ENCODE results near the gene DCC. TPM values are rescaled to one million over a fixed set of nuclear protein-coding genes. Genes with fewer than 3 reads are reported as not detected.

Gene DCC
- total and polyA plus RNA-seq, 9 of the 15 experiments (the other 6 are each of a cell fraction or from before 2014, with no cell fraction given): not detected

- no peak overlapping the region for H3K4me2 ChIP-seq (ENCODE audit: insufficient read depth, low read length)
- TF ChIP-seq RBFOX2 (IDR thresholded peaks at IDR 0.05; ENCODE audit: low read depth, low read length): no peak
- TF ChIP-seq KDM2B (CRISPR knock-in tag; IDR thresholded peaks at IDR 0.05): no peak
- TF ChIP-seq MYC (IDR thresholded peaks at IDR 0.05; ENCODE audit: low read depth, low read length): no peak
- no peak for TF ChIP-seq MYC (CRISPR knock-in tag; IDR thresholded peaks at IDR 0.05; ENCODE audit: borderline replicate concordance, low read depth)
- TF ChIP-seq, protein P1, sequence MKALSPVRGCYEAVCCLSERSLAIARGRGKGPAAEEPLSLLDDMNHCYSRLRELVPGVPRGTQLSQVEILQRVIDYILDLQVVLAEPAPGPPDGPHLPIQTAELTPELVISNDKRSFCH (CRISPR knock-in tag; IDR thresholded peaks at IDR 0.05): no peak
- TF ChIP-seq, protein P1 (tag; IDR thresholded peaks at IDR 0.05): no peak
- TF ChIP-seq MED1 (CRISPR knock-in tag; IDR thresholded peaks at IDR 0.05; ENCODE audit: borderline replicate concordance): no peak
- TF ChIP-seq CBFB (CRISPR knock-in tag; IDR thresholded peaks at IDR 0.05): no peak
- TF ChIP-seq, protein P2, sequence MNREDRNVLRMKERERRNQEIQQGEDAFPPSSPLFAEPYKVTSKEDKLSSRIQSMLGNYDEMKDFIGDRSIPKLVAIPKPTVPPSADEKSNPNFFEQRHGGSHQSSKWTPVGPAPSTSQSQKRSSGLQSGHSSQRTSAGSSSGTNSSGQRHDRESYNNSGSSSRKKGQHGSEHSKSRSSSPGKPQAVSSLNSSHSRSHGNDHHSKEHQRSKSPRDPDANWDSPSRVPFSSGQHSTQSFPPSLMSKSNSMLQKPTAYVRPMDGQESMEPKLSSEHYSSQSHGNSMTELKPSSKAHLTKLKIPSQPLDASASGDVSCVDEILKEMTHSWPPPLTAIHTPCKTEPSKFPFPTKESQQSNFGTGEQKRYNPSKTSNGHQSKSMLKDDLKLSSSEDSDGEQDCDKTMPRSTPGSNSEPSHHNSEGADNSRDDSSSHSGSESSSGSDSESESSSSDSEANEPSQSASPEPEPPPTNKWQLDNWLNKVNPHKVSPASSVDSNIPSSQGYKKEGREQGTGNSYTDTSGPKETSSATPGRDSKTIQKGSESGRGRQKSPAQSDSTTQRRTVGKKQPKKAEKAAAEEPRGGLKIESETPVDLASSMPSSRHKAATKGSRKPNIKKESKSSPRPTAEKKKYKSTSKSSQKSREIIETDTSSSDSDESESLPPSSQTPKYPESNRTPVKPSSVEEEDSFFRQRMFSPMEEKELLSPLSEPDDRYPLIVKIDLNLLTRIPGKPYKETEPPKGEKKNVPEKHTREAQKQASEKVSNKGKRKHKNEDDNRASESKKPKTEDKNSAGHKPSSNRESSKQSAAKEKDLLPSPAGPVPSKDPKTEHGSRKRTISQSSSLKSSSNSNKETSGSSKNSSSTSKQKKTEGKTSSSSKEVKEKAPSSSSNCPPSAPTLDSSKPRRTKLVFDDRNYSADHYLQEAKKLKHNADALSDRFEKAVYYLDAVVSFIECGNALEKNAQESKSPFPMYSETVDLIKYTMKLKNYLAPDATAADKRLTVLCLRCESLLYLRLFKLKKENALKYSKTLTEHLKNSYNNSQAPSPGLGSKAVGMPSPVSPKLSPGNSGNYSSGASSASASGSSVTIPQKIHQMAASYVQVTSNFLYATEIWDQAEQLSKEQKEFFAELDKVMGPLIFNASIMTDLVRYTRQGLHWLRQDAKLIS (CRISPR knock-in tag; IDR thresholded peaks at IDR 0.05): no peak
- TF ChIP-seq BHLHE40 (IDR thresholded peaks at IDR 0.05; ENCODE audit: low read length): no peak
- TF ChIP-seq CEBPB (tag; IDR thresholded peaks at IDR 0.05): no peak
- no peak for ATAC-seq
- WGBS (ENCODE audit: insufficient coverage, low coverage, missing lambda C conversion rate): 0% methylated on average over 4 of the region's 5 CpGs
- no peak for DNase-seq (ENCODE audit: extremely low read depth in 1 of 4, low spot score in 3 of 4)
- intact Hi-C loops (cut with micrococcal nuclease): no loop called here
- H3K79me2 ChIP-seq (ENCODE audit: control insufficient read depth, insufficient read depth, low read length): no peaks in the 10 kb centered on the region
- no peaks in the 10 kb centered on the region for H3K36me3 ChIP-seq (ENCODE audit: control insufficient read depth, insufficient read depth, low read length)
- no TSS peak for BruUV-seq (replicated peaks)
- ChIA-PET CTCF (ENCODE audit: low intra/inter-chr PET ratio) (no interaction called here), POLR2A (no interaction called here)
- H3K9ac ChIP-seq (ENCODE audit: insufficient read depth in 1 of 2, low read depth in 2 of 2, low read length in 2 of 2): no peak overlapping the region
- H3K9me1 ChIP-seq (ENCODE audit: control insufficient read depth, insufficient read depth, low read length): no peaks in the 10 kb centered on the region
- no peaks in the 10 kb centered on the region for H3K4me1 ChIP-seq (replicated peaks in 1 of 2; ENCODE audit: control insufficient read depth in 2 of 2, insufficient read depth in 2 of 2, low read length in 2 of 2)
- in situ Hi-C loops (cut with MboI): no loop called here
- no peak overlapping the region for H3K27ac ChIP-seq (ENCODE audit: extremely low read depth, low read depth, low read length)
- FAIRE-seq: no peak
- H3K27me3 ChIP-seq (ENCODE audit: control insufficient read depth in 2 of 2, insufficient read depth in 2 of 2, low read length in 2 of 2): no peaks in the 10 kb centered on the region
- H4K20me1 ChIP-seq (replicated peaks; ENCODE audit: control insufficient read depth, insufficient read depth, low read length): no peaks in the 10 kb centered on the region
- H3K9me3 ChIP-seq (replicated peaks; ENCODE audit: control insufficient read depth, insufficient read depth, low read depth, low read length): no peaks in the 10 kb centered on the region
- H3K4me3 ChIP-seq: no peak overlapping the region
- H2AFZ ChIP-seq (ENCODE audit: low read depth, low read length): no peak overlapping the region
Measured at GRCh38 chr18:53458944-53459580, 1119.1 kb downstream of the DCC start.

Data from K562 (cell line).